ENCODE data around the gene SLC35B2. TPM values are rescaled to one million over a fixed set of nuclear protein-coding genes. Genes with fewer than 3 reads are reported as not detected.

The SLC35B2 gene
- total RNA-seq, 4 donors from 2014 or later = 10.7 to 35.2 (median 26.5) TPM

DNA sequence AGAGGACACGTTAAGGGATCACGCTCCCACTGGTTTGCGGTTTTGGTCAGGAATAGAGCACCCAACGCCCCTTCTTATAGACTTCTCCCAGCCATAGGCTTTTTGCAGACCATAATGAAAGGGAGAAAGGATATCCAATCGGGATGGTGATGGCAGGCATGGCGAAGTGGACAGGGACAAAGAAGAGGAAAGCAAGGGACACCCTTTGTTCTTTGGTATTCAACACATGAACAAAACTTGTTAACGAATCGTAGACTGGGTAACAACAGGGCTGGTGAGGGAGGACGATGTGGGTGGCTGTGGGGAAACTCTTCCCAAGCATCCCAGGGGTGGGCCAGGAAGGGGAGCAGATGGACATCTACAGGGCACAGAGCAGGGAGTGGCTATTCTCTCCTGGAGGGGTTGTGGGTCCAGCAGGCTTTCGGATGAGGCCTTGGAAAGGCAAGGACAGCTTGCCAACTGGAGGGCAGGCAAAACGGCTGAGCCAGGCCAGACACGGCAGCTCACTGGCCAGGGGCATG lies 11.9 kb downstream of the SLC35B2 start:
- DNase-seq = no peak
- Histone ChIP-seq H3K4me3 (peak overlapping the region; percentile 81 to 93 (median 83)), H3K27me3 (no peaks in the 10 kb centered on the region), H3K4me1 (peaks cover 0 to 29% (median 10%) of the 10 kb centered on the region in 4 donors), H3K36me3 (peaks cover 0 to 16% (median 0%) of the 10 kb centered on the region in 3 donors), H3K27ac (peak overlapping the region; percentile 92 to 96 (median 95)), H3K9me3 (no peaks in the 10 kb centered on the region)
- TF ChIP-seq POLR2A (IDR thresholded peaks at IDR 0.05) = no peak
- TF ChIP-seq CTCF (IDR thresholded peaks at IDR 0.05) = no peak

DNA sequence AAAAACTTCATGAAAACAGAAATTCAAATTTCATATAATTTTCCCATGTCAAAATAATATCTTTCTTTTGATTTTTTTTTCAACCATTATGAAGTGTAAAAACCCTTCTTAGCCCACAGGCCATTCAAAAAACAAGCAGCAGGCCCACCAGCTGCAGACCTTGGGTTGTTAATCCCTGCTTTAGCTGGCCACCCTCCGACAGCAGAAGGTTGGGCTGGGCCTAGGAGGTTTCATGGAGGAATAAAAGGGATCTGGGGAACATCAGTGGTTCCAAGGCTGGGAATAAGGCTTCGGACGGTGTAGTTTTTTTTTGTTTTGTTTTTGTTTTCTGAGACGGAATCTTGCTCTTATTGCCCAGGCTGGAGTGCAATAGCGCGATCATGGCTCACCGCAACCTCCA lies 14.0 kb downstream of the SLC35B2 start:
- TF ChIP-seq POLR2A (IDR thresholded peaks at IDR 0.05) (no peak), CTCF (IDR thresholded peaks at IDR 0.05) (no peak)
- Histone ChIP-seq H3K36me3 (no peaks in the 10 kb centered on the region), H3K27me3 (no peaks in the 10 kb centered on the region), H3K4me3 (no peak overlapping the region), H3K27ac (no peak overlapping the region), H3K9me3 (no peaks in the 10 kb centered on the region), H3K4me1 (peaks cover 0 to 10% (median 5%) of the 10 kb centered on the region in 4 donors)
- no peak for DNase-seq

DNA sequence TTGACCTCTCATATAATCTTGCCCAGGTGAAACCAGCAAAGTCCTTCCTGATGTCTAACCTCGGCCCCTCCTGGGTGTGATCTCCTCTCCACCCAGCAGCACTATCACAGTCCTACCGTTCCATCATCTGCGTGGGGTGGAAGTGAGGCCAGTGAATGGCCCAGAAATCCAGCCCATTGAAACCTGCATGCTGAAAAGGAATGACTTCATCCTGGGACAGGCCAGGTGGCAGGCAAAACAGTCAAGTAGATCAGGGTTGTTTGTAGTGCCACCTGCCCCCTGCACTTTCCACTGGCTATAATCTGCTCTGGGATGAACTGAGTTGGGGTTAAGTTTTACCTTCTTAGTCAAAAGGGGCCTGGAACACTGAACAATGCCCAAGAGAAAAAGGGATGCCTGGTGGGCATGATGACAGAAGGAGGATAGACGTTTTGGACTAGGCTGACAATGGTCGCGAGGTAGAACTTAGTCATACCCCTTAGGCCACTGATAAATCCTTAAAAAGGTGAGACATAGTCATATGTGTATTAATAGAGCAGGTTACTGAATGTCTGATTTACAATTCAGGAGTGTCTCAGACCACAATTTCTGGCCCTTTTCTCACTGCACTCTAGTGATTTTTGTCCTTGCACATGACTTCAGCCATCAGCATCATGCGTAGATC lies 18.5 kb downstream of the SLC35B2 start:
- Histone ChIP-seq H3K4me1 (peaks cover 0 to 22% (median 2%) of the 10 kb centered on the region in 4 donors), H3K9me3 (no peaks in the 10 kb centered on the region), H3K27ac (peak overlapping the region in 2 of 4 donors; percentile 95 to 99), H3K4me3 (no peak overlapping the region), H3K36me3 (no peaks in the 10 kb centered on the region), H3K27me3 (no peaks in the 10 kb centered on the region)
- DNase-seq = no peak
- TF ChIP-seq POLR2A (IDR thresholded peaks at IDR 0.05) (no peak), CTCF (IDR thresholded peaks at IDR 0.05) (no peak)

- H3K4me3 ChIP-seq = peak overlapping the region; percentile 55 to 88 (median 60)
- H3K36me3 ChIP-seq = no peaks in the 10 kb centered on the region
- H3K4me1 ChIP-seq = peaks cover 0 to 29% (median 2%) of the 10 kb centered on the region in 4 donors
- peak; percentile 77 to 88 (median 88) for DNase-seq
- H3K27me3 ChIP-seq = no peaks in the 10 kb centered on the region
- no peaks in the 10 kb centered on the region for H3K9me3 ChIP-seq
- TF ChIP-seq CTCF (IDR thresholded peaks at IDR 0.05) = peak; percentile 95 to 98 (median 98)
- TF ChIP-seq POLR2A (IDR thresholded peaks at IDR 0.05) = peak in 1 of 2 donors; percentile 1
- H3K27ac ChIP-seq = peak overlapping the region; percentile 85 to 99 (median 96)
These were observed 19.4 kb downstream of the SLC35B2 start for GRCh38 chr6:44237813-44238433.

DNA sequence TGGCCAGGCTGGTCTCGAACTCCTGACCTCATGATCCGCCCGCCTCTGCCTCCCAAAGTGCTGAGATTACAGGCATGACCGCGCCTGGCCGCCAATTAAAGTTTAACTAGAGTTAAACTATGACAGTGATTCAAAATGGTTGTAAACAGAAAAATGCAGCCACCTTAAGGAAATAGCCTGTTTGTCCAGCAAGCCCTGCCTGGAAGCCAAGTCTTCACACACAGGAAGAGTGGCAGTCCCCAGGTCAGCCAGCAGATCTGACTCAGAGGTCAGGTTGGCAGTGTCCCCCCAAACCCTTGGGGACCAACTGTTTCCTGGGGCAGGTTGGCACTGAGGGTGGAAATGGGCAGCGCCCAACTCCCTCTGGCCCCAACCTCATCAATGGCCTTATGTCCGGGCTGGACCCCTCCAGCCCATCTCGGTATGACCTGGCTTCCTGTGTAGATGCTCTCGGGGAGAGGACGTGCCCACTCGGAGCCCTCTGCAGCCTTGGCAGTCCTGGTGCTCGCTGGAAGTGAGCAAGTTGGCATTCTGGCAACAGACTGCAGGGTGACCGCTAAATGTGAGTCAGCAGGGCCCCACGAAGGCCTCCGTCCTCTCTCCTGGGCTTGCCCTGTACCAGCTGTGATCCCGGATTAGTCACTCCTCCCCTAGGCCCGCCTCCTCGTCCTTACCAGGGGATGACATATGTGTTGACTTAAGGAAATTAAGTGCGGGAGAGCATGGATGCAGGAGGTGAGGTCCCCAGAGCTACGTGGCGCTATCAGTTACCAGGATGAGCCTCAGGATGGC lies 20.1 kb downstream of the SLC35B2 start:
- H3K36me3 ChIP-seq = no peaks in the 10 kb centered on the region
- H3K4me3 ChIP-seq = peak overlapping the region; percentile 55 to 88 (median 60)
- peaks cover 0 to 29% (median 2%) of the 10 kb centered on the region in 4 donors for H3K4me1 ChIP-seq
- H3K27me3 ChIP-seq = no peaks in the 10 kb centered on the region
- no peak for TF ChIP-seq CTCF (IDR thresholded peaks at IDR 0.05)
- peak; percentile 73 to 77 for TF ChIP-seq POLR2A (IDR thresholded peaks at IDR 0.05)
- H3K27ac ChIP-seq = peak overlapping the region; percentile 85 to 99 (median 96)
- H3K9me3 ChIP-seq = no peaks in the 10 kb centered on the region
- peak; percentile 80 to 96 (median 92) for DNase-seq
